SIG-M5 (cell line): ENCODE measurements around the gene KRT3.

ENCODE experiments used
- DNase-seq: peaks from one replicate; lab custom pipeline; 2025; lab: John Stamatoyannopoulos, UW

Gene KRT3

GRCh38 chr12:52795694-52796428 is at the start of gene KRT3:
KRT3 (minus strand) TSS chr12:52796117; CDS start chr12:52796042, 75 bp downstream.
- DNase-seq: no peak

DNA sequence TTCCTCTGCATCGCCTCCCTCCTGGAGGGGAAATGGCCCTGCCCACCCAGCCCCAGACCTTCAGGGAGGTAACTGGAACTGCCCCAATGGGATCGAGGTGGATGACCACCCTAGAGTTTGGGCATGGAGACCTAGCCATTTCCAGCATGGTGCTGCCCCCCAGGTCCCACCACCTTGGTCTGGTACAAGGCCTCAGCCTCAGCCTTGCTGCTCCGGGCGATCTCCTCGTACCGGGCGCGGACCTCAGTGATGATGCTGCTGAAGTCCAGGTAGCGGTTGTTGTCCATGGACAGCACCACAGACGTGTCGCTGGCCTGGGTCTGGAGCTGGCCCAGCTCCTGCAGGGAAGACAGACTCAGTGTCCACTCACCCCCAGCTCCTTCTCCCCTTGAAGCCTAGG is 48.5 kb upstream of the KRT3 start:
- no peak for DNase-seq

DNA sequence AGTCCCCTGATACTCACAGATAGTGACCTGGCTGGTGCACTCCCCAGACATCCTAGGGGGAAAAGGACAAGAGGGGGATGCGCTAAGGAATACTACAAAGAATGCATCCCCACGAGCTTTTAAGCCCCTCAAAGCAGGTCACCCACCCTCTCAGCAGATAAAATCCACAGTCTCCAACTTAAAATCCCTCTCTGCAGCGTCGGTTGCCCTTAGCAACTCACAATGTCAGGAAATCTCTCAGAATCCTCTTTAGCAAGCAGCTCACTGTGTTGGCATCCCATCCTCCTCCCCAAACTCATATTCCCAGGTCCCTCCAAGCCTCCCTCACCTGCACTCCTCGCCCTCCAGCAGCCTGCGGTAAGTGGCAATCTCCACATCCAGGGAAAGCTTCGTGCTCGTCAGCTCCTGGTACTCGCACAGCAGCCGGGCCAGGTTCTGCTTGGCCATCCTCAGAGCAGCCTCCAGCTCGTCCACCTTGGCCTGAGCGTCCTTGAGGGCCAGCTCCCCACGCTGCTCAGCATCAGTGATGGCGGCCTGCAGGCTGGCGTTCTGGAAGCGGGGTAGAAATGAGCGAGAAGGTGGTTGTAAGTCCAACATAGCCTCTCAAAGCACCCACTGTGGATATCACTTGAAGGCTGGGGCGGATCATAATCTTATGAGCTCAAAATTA is 43.7 kb upstream of the KRT3 start:
- DNase-seq: no peak

DNA sequence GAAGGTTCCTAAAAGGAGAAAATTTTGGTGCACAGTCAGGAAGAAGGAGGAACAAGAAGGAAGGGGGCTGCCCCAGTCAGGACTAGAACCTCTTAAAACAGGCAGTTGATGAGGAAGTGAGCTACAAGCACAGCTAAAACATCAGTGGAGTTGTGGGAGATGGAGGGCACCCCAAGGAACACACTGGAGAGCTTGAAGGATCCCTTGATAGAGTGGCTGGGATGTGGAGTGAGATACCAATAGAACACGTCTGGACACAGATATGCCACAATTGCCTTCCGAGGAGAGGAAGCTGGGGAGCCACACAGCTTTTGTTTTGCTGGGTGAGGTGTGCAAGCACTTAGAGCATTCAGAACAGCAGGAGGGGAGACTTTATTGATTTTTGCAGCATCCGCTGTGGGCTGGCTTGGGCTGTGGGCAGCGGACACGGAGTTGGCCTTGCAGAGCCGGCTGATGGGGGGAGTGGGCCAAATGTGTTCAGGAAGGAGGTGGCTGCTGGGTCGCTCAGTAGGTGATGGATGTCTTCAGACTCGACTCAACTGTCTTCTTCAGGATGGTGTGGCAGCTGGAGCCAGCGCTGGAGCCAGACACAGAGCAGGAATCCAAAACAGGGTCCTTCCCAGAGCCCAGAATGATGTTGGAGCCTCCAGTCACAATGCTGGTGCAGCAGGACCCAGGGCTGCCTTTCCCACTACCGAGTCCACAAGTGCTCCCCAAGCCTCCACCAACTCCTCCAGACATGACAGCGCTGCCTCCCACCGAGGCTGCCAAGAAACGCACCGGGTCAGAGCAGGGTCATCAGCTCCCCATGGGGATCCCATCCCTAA is 42.9 kb upstream of the KRT3 start:
- DNase-seq: no peak

GRCh38 chr12:52837781-52838608 is 42.1 kb upstream of the KRT3 start:
- DNase-seq: no peak

GRCh38 chr12:52837413-52837741 is 41.5 kb upstream of the KRT3 start:
- no peak for DNase-seq

DNA sequence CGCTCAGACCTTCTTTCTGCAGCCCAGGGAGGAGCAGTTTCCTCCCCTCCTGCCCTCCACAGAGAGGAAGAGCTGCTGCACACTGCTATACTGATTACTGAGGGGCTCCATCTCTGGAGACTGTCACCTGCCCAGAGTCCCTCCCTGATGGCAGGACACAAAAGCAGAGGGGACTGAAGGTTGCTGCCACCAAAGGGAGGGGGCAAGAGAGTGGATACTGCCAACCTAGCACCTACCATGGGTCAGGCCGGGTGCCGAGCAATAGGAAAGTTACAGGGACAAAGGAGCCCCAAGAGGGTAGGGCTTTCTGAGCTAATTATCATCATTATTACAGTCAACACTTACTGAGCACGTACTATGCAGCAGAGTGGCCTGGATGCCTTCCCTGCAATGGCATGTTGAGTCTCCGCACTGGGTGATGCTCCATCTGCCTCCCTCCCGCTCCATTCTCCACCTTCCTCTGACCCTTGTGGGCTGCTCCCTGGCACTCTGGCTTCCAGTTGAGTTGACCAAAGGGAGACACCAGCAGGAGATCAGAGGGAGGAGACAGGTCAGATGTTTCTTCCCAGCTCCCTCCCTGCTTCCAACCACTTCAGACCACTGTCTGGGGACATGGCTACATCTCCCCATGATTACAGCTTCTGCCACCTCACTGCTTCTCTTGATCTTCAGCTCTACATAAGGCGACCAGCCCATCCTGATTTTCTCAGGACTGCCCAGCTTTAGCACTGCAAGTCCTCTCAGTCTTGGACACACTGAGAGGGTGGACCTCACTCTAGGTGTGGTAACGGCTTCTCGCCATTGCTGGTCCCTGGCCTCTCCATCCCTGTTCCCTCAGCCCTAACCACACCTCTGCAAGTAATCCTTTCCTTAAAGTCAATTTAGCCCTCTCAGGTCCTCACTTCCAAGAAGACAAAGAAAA is 40.8 kb upstream of the KRT3 start:
- DNase-seq: no peak

GRCh38 chr12:52836042-52836466 is 40.1 kb upstream of the KRT3 start:
- DNase-seq: no peak

GRCh38 chr12:52835271-52836041 is 39.5 kb upstream of the KRT3 start:
- DNase-seq: no peak

DNA sequence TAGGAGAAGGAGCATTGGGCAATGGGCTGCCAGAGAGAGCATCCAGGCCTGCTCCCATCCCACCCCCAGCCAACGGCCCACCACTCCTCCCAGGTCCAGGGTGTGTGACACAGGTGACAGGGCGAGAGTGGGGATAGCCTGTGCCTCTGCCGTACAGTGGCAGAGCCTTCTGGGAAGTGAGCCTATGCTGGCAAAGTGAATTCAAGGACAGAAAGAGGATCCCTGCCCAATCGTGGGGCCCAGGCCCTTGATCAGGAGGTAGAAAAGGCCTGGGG is 38.7 kb upstream of the KRT3 start:
- no peak for DNase-seq

DNA sequence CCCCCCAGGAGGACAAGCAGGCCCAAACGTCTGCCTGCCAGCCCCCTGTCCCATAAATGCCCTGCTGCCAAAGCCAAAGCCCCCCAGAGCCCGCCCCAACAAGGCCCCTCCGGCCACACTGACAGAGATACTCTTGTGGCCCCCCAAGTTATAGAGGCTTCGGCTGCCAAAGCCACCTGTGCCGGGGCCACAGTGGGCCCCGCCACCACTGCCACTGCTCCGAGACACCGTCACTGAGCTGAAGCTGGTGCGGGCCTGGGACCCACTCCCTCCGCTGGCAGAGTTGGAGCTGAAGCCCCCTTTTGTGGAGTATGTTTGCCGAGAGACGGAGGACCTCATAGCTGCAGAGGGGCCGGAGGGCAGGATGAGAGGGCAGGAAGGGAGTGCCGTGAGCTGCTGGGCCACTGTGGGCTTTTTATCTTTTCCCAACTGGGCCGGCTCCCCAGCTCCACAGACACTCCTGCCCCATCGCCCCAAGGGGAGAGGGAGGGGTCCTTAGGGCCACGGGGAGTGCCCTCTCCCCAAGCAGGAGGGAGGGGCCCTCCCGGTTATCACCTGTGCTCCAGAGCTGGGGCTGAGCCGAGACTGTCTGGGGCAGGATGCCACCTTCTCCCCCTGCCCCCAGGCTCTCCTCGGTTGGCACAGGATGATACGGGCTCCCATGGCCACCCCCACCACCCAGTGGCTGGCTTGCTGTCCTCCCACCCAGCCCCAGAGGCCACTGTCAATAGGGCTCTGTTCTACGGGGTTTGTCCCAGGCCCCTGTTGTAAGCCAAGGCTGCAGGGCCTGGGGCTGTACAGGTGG is 38.2 kb upstream of the KRT3 start, which contains the start of gene KRT79:
TSS of gene KRT79 (minus strand) at position 390 of the 805 bp plus-strand sequence. CDS start at position 339, 51 bp downstream.
- no peak for DNase-seq

DNA sequence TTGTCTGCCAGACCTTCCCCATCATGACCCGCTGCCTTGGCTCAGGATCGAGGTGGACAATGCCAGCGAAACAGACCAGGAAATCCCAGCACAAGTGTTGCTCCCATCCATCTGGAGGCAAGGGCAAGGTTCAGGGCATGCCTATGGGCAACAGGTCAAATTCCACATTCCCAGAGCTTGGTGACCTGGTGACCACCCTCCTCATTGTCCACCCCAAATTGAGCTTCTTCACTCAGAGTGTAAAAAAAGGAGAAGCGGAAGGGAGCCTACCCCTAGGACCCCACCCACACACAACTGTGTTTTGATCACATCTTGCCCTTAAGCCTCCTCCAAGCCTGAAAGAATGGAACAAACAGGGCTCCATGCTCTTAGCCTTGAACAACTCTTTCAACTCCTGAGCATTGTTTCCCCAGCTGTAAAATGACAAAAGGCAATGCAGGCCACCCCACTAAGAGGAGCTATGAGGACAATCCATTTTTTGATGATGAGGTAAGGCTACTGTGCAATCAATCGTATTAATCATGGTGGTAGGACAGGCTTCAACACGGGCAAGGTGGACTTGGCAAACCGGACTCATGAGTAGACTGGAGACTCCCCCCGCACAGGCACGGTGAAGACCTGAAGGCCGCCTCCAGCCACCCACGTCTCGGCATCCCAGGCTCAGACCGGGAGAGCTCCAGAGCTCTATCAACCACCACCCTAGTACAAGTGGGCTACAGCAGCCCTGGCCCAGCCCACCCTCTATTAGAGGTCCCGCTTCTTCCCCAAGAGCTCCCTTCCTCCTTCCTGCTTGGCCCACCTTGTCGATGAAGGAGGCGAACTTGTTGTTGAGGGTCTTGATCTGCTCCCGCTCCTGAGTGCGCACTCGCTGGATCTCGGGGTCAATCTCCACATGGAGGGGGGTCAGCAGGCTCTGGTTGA is 37.3 kb upstream of the KRT3 start:
- no peak for DNase-seq

DNA sequence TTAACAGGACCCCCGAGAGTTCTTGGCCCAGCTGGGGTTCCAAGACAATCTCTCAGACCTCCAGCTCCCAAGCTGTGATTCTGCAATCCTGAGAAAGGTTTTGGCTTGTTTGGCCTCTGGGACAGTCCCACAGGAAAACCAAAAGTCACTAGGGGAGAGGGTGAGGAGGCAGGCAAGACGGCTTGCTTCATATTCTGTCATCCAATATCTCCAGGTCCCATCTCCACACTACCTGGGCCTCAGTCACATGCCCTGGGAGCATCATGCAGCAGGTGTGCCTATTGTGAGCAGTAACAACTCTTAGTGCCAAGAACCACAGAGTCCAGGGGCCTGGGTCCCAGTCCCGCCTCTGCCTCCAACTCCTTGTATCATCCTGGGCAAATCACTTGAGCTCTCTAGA is 36.5 kb upstream of the KRT3 start:
- DNase-seq: no peak

- no peak for DNase-seq
These were observed 35.3 kb upstream of the KRT3 start for GRCh38 chr12:52831251-52831650.

DNA sequence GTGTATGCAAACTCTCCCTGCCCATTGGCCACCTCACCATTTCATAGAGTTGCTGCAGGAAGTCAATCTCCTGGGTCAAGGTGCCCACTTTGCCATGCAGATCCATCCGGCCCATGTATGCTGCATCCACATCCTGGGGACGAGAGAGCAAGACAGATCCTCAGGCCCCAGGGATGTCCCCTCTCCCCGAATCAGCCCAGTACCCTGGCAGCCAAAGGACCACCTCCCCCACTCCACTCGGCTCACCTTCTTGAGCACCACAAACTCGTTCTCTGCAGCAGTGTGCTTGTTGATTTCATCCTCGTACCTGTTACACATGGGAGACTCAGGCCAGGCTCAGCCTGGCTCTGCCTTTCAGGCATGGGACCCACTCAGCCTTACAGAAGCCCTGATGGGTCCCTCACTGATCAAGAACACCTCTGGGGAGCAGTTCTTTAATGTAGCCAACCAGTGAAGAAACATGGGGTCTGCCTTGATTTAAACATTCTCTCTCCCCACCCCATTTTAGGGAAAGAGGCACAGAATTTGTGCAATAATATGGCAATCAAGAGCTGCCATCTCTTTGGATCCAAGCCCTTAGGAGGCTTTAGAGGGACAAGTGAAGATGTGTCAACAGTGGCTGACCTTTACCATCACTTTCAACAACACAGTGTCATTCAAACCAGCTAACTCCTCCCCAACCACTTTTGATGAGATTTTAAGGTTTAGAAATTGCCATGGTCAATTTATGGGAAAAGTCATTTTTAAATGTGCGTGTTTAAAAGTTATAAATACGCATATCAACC is 34.3 kb upstream of the KRT3 start:
- no peak for DNase-seq

DNA sequence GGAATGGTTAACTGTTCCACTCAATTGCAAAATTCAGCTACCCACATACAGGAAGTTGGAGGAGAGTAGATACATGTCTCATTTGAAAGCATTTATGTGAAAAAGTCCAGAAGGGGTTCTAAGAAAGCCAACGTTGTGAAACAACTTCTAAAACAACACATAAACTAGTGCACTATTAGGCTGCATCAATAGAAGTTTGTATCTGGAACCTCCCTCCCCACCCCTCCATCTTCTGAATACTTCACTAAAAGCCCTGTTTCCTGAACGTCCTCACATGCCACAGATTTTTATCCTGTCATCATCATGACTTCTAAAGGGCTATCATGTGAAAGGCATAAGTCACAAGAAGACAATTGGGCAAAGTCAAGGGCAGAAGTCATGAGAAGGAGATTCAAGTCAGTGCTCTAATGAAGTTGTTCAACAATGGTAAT is 32.7 kb upstream of the KRT3 start:
- DNase-seq: no peak

DNA sequence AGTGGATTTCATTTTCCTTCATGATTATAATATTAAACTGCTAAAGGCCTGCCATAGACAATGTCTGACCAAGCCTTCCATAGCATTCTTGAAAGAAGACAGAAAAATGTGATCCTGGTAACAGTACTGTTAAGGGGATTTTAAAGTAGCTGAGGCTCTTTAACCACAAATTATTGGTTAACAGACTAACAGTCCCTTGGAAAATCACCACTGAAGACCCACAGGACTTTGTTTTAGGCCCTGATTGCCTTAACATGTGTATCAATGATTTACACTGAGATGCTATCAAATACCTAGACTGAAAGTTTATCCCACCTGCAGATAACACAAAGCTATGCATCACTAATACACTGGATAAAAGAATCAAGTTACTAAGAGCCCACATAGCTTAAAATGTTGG is 32.2 kb upstream of the KRT3 start:
- DNase-seq: no peak
